Endothelial cell of umbilical vein (primary cell): Measurements from ENCODE around the gene IRX3. TPM values are rescaled to one million over a fixed set of nuclear protein-coding genes. Genes with fewer than 3 reads are reported as not detected.

ENCODE experiments used
- BruUV-seq: library from RNA; stranded (reverse); fragments of 400-500 nt; replicated peaks from 2 replicates; lab custom pipeline; 2021; lab: Mats Ljungman, UMichigan
- CTCF ChIA-PET: fragments of 300-600, 350-600 bp; sonication (Branson Sonifier 250); formaldehyde crosslinking; loops from one replicate; lab custom pipeline; 2021; ENCODE audit warnings: antibody characterized with exemption, inconsistent platforms; lab: Charles Lee
- POLR2A ChIA-PET: fragments of 300-600, 350-600 bp; sonication (Branson Sonifier 250); formaldehyde crosslinking; loops from one replicate; lab custom pipeline; 2021; ENCODE audit warnings: antibody characterized with exemption, inconsistent platforms; lab: Charles Lee
- DNase-seq: peaks from one replicate; pipeline ENCODE4 v3.0.0-alpha.2; 2011; ENCODE audit warnings: low read depth, low spot score
- FAIRE-seq: peaks from 2 replicates; lab custom pipeline; 2011; peaks lifted over from hg19 to GRCh38; lab: Jason Lieb, UNC
- H2AFZ ChIP-seq: 2 replicates; pipeline ENCODE4 v1.6.0; 2012; ENCODE audit warnings: low read depth, low read length, control low read depth, inconsistent platforms
- H3K27ac ChIP-seq: 2 replicates; pipeline ENCODE4 v1.5.1; 2011; ENCODE audit warnings: low read depth, mild to moderate bottlenecking, control low read depth, low read length, moderate library complexity; ENCODE audit not compliant: insufficient read depth
- H3K27me3 ChIP-seq, 2 experiments: 2 replicates each; pipeline versions ENCODE4 v1.6.0 to v1.6.1; 2011; ENCODE audit warnings: low read length in 2 of 2, mixed read lengths in 1 of 2; ENCODE audit not compliant: control insufficient read depth in 2 of 2, insufficient read depth in 2 of 2
- H3K36me3 ChIP-seq, 2 experiments: 2 replicates in 1 of 2; 3 replicates in 1 of 2; pipeline ENCODE4 v1.5.1; 2011; ENCODE audit warnings: low read length in 2 of 2, mild to moderate bottlenecking in 1 of 2, moderate library complexity in 1 of 2; ENCODE audit not compliant: control insufficient read depth in 2 of 2, insufficient read depth in 2 of 2; ENCODE audit errors: extremely low read depth in 1 of 2
- H3K4me1 ChIP-seq: 3 replicates; pipeline ENCODE4 v1.5.1; 2011; ENCODE audit warnings: mild to moderate bottlenecking, low read length; ENCODE audit not compliant: control insufficient read depth, insufficient read depth; ENCODE audit errors: extremely low read depth
- H3K4me2 ChIP-seq: 2 replicates; pipeline ENCODE4 v1.6.1; 2011; ENCODE audit warnings: low read length, control low read depth, mixed read lengths; ENCODE audit not compliant: insufficient read depth
- H3K4me3 ChIP-seq, 3 experiments: fragments of 200-600 bp in 1 of 3; sonication (generic), shearing (Covaris generic) in 1 of 3; replicated peaks in 1 of 3; 2 replicates each; pipeline ENCODE4 v1.5.1; 2011 to 2016; ENCODE audit warnings: control low read depth in 3 of 3, low read length in 3 of 3, mild to moderate bottlenecking in 2 of 3, inconsistent platforms in 1 of 3, low read depth in 1 of 3, moderate library complexity in 1 of 3; ENCODE audit not compliant: insufficient read depth in 1 of 3
- H3K79me2 ChIP-seq: 2 replicates; pipeline ENCODE4 v1.6.0; 2012; ENCODE audit warnings: low read length, inconsistent platforms; ENCODE audit not compliant: control insufficient read depth, insufficient read depth
- H3K9ac ChIP-seq: replicated peaks from 2 replicates; pipeline ENCODE3; 2011; ENCODE audit warnings: low read length, control low read depth; ENCODE audit not compliant: insufficient read depth; ENCODE audit errors: extremely low read depth
- H3K9me1 ChIP-seq: replicated peaks from 3 replicates; pipeline ENCODE4 v1.6.0; 2011; ENCODE audit warnings: mild to moderate bottlenecking, low read length; ENCODE audit not compliant: control insufficient read depth, insufficient read depth; ENCODE audit errors: extremely low read depth
- H3K9me3 ChIP-seq: replicated peaks from 2 replicates; pipeline ENCODE4 v1.5.1; 2012; ENCODE audit warnings: low read length, inconsistent platforms; ENCODE audit not compliant: control insufficient read depth, insufficient read depth
- H4K20me1 ChIP-seq: replicated peaks from 2 replicates; pipeline ENCODE3; 2011; ENCODE audit warnings: mild to moderate bottlenecking, low read length; ENCODE audit not compliant: control insufficient read depth, insufficient read depth; ENCODE audit errors: extremely low read depth
- EZH2 ChIP-seq: IDR thresholded peaks from 2 replicates; pipeline ENCODE4 v1.6.1; 2012; ENCODE audit warnings: borderline replicate concordance, low read depth, mild to moderate bottlenecking, moderate library complexity, low read length, inconsistent platforms; ENCODE audit not compliant: severe bottlenecking
- FOS ChIP-seq: IDR thresholded peaks from 2 replicates; pipeline ENCODE4 v1.6.1; 2011; ENCODE audit warnings: mild to moderate bottlenecking, low read length, moderate library complexity, borderline replicate concordance; ENCODE audit not compliant: insufficient read depth
- GATA2 ChIP-seq: IDR thresholded peaks from 2 replicates; pipeline ENCODE4 v1.7.0; 2011; ENCODE audit warnings: low read depth, mild to moderate bottlenecking, moderate library complexity, mixed read lengths, low read length; ENCODE audit not compliant: insufficient read length, insufficient read depth
- JUN ChIP-seq: IDR thresholded peaks from 2 replicates; pipeline ENCODE4 v1.6.1; 2011; ENCODE audit warnings: borderline replicate concordance, low read depth; ENCODE audit not compliant: insufficient read length, insufficient read depth
- MYC ChIP-seq: IDR thresholded peaks from one replicate; pipeline ENCODE4 v1.6.1; 2011; ENCODE audit warnings: mild to moderate bottlenecking, low read depth, low read length
- POLR2A ChIP-seq: IDR thresholded peaks from 2 replicates; pipeline ENCODE4 v1.6.1; 2012; ENCODE audit warnings: low read depth, mild to moderate bottlenecking, control low read depth, low read length
- POLR2AphosphoS5 ChIP-seq: IDR thresholded peaks from 2 replicates; pipeline ENCODE4 v1.6.1; 2012; ENCODE audit warnings: low read depth, mild to moderate bottlenecking, control low read depth, low read length, moderate library complexity; ENCODE audit not compliant: insufficient read depth
- dilution Hi-C: fragments of 300-500 bp; cut with MboI; formaldehyde crosslinking; loops from one replicate; pipeline ENCODE4 v1.15.0; 2019; ENCODE audit warnings: low sequenced_read_pairs; ENCODE audit not compliant: extremely low pct_ligation_motif_present
- intact Hi-C: fragments of 100-400 bp; cut with micrococcal nuclease; formaldehyde crosslinking; loops from one replicate; pipeline ENCODE4 v1.10.0; 2022
- polyA plus RNA-seq, 4 experiments: library from polyadenylated mRNA; depleted of rRNA in 3 of 4; stranded (reverse) in 3 of 4; unstranded in 1 of 4; fragments of >200 nt; gene quantifications; 2 replicates each; pipeline versions ENCODE4 v1.2.1 to v1.2.3, GENCODE V29; 2011 to 2012; ENCODE audit warnings: missing spikeins in 1 of 4
- total RNA-seq: library from RNA; stranded (reverse); gene quantifications from 2 replicates; pipeline ENCODE4 v1.2.3, GENCODE V29; 2021
- TF ChIP-seq, protein P1 (sequence below): IDR thresholded peaks from 2 replicates; pipeline ENCODE4 v1.6.1; 2011; ENCODE audit not compliant: insufficient read depth, insufficient read length
- TF ChIP-seq, protein P2 (sequence below), 2 donors: IDR thresholded peaks; 1 replicate in 1 of 2; 2 replicates in 1 of 2; pipeline ENCODE4 v1.5.1; 2011; ENCODE audit warnings: low read length in 2 of 2, mild to moderate bottlenecking in 2 of 2, moderate library complexity in 2 of 2, control low read depth in 1 of 2, inconsistent platforms in 1 of 2, low read depth in 1 of 2; ENCODE audit not compliant: insufficient read depth in 1 of 2; ENCODE audit errors: extremely low read depth in 1 of 2

IRX3 gene
- total and polyA plus RNA-seq, 2 donors (not counting 3 experiments of a cell fraction or from before 2014, with no cell fraction given), result not detected

DNA sequence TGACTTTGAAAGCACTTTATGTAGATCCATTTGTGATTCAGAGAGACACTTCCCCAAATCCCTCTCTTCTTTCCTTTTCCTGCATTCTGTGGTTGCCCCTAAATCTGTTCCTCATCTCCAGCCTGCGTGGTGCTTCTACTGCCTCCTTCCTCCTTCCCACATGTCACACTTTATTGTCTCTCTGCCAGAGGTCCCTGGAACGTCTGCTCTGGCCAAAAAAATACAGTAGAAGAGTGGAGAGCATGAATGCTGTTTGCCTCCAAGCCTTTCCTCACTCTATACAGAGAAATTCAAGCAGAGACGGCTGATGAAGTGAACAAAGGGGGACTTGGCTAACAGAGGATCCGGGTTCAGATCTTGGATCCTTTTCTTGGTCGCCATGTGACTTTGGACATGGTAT is 22.8 kb upstream of the IRX3 start:
- no peak for TF ChIP-seq JUN
- TF ChIP-seq EZH2, result no peak
- TF ChIP-seq, protein P1, sequence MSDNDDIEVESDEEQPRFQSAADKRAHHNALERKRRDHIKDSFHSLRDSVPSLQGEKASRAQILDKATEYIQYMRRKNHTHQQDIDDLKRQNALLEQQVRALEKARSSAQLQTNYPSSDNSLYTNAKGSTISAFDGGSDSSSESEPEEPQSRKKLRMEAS, result no peak
- TF ChIP-seq FOS, result no peak
- TF ChIP-seq, protein P2, sequence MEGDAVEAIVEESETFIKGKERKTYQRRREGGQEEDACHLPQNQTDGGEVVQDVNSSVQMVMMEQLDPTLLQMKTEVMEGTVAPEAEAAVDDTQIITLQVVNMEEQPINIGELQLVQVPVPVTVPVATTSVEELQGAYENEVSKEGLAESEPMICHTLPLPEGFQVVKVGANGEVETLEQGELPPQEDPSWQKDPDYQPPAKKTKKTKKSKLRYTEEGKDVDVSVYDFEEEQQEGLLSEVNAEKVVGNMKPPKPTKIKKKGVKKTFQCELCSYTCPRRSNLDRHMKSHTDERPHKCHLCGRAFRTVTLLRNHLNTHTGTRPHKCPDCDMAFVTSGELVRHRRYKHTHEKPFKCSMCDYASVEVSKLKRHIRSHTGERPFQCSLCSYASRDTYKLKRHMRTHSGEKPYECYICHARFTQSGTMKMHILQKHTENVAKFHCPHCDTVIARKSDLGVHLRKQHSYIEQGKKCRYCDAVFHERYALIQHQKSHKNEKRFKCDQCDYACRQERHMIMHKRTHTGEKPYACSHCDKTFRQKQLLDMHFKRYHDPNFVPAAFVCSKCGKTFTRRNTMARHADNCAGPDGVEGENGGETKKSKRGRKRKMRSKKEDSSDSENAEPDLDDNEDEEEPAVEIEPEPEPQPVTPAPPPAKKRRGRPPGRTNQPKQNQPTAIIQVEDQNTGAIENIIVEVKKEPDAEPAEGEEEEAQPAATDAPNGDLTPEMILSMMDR (IDR thresholded peaks at IDR 0.05; ENCODE audit: extremely low read depth in 1 of 2, insufficient read depth in 1 of 2, low read depth in 1 of 2, low read length in 2 of 2), result no peak
- TF ChIP-seq POLR2A, result no peak
- TF ChIP-seq GATA2, result no peak
- no peak for TF ChIP-seq POLR2AphosphoS5
- no peak for TF ChIP-seq MYC
- no peak for FAIRE-seq

More for the DNA sequence above, 22.8 kb upstream of the IRX3 start:
- Histone ChIP-seq H3K4me2 (no peak overlapping the region), H4K20me1 (no peaks in the 10 kb centered on the region), H3K79me2 (no peaks in the 10 kb centered on the region), H3K9me1 (no peaks in the 10 kb centered on the region), H3K4me3 (no peak overlapping the region), H2AFZ (no peak overlapping the region), H3K9me3 (no peaks in the 10 kb centered on the region), H3K27me3 (no peaks in the 10 kb centered on the region), H3K9ac (no peak overlapping the region), H3K4me1 (no peaks in the 10 kb centered on the region), H3K36me3 (no peaks in the 10 kb centered on the region), H3K27ac (no peak overlapping the region)
- CTCF ChIA-PET, result no interaction called here
- no peak for DNase-seq
- POLR2A ChIA-PET, result no interaction called here
- dilution Hi-C loops, result no loop called here
- BruUV-seq, result no TSS peak
- intact Hi-C loops, result no loop called here
